C4-2B (cell line): ENCODE results near the gene MOB3C.

ENCODE experiments used
- CTCF ChIP-seq: fragments of 450-650 bp; conservative IDR thresholded peaks from 2 replicates; pipeline ENCODE4 v1.5.1; 2017; ENCODE audit warnings: mild to moderate bottlenecking
- ZFX ChIP-seq: fragments of 450-650 bp; IDR thresholded peaks from 2 replicates; pipeline ENCODE4 v1.6.1; 2017

- TF ChIP-seq CTCF (no peak), ZFX (no peak)
These were observed at the start of gene MOB3C for GRCh38 chr1:46616277-46617107.
